ENCODE results near the gene LIN9.
"Not testable (repeated sequence)": the region's sequence is repeated elsewhere in the genome, so short reads cannot be mapped to it uniquely, and the experiment has no call there.

Gene LIN9

GRCh38 chr1:226276077-226276682, 32.8 kb downstream of the LIN9 start:
- H3K4me1 Mint-ChIP-seq = peaks cover 6 to 9% of the 10 kb centered on the region in 2 donors
- peaks cover 5 to 14% of the 10 kb centered on the region in 2 donors for H3K36me3 Mint-ChIP-seq
- DNase-seq (no peak), ATAC-seq (replicated peaks) (no peak)
- H3K27me3 Mint-ChIP-seq = no peaks in the 10 kb centered on the region
- no peak overlapping the region for H3K4me3 Mint-ChIP-seq
- H3K27ac Mint-ChIP-seq = no peak overlapping the region
- H3K9me3 Mint-ChIP-seq = no peaks in the 10 kb centered on the region

- ATAC-seq (replicated peaks) (no peak), DNase-seq (no peak)
- no peak overlapping the region for H3K27ac Mint-ChIP-seq
- no peaks in the 10 kb centered on the region for H3K4me1 Mint-ChIP-seq
- H3K36me3 Mint-ChIP-seq = peaks cover 8 to 14% of the 10 kb centered on the region in 2 donors
- H3K9me3 Mint-ChIP-seq = no peaks in the 10 kb centered on the region
- H3K4me3 Mint-ChIP-seq = no peak overlapping the region
- no peaks in the 10 kb centered on the region for H3K27me3 Mint-ChIP-seq
Measured at GRCh38 chr1:226274138-226274537, 34.8 kb downstream of the LIN9 start.

DNA sequence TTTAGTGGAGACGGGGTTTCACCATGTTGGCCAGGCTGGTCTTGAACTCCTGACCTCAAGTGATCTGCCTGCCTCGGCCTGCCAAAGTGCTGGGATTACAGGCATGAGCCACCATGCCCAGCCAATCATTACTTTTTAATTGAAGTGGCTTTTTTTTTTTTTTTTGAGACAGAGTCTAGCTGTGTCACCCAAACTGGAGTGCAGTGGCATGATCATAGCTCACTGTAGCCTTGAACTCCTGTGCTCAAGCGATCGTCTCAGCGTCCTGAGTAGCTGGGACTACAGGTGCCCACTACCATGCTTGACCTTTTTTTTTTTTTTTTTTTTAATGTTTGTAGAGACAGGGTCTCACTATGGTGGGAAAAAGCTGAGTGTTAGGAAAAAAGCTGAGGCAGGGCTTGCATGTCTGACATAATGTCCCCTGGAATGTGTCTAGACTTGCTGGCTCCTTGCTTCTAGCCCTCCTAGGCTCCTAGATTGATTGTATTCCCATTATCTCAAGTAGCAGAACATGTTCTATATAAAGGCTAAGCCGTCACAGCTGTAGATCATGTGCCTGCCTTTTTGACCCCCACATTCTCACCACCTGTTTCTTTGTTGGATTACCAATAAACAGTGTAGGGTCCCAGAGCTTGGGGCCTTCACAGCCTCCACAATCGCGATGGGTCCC, 36.6 kb downstream of the LIN9 start:
- H3K27me3 Mint-ChIP-seq; H3K4me3 Mint-ChIP-seq; H3K9me3 Mint-ChIP-seq; DNase-seq; ATAC-seq (replicated peaks); H3K4me1 Mint-ChIP-seq; H3K27ac Mint-ChIP-seq: not testable (repeated sequence)
- peaks cover 8 to 12% of the 10 kb centered on the region in 2 donors for H3K36me3 Mint-ChIP-seq

DNA sequence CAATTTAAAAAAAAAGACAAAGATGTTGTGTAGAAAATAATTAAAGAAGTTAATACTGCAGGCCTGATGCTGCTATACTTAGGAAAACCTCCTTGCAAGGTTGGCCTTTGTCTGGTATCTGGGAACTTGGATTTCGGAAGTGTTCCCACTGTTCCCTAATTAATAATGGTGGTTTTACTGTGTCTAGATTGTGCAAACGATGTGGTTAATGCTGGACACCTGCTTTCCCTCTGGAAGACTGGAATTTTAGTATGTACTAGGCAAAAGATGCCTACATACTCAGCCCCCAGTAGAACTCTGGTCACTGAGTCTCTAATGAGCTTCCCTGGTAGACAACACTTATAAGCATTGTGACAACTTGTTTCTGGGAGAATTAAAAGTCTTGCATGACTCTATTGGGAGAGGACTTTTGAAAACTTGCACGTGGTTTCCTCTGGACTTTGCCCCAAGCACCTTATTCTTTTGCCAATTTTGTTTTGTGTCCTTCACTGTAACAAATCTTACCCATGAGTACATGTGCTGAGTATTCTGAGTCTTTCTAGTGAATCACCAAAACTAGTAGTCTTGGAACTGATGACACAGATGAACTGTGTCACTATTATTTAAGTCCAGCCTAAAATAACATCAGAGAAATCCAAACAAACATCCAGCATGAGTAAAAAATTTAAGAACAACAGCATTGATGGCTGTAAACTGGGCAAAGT, 40.4 kb downstream of the LIN9 start:
- Mint-ChIP-seq H3K4me3 (no peak overlapping the region), H3K27ac (no peak overlapping the region), H3K27me3 (no peaks in the 10 kb centered on the region), H3K4me1 (no peaks in the 10 kb centered on the region), H3K9me3 (no peaks in the 10 kb centered on the region), H3K36me3 (peaks cover 3 to 5% of the 10 kb centered on the region in 2 donors)
- no peak for DNase-seq
- ATAC-seq (replicated peaks) = no peak

GRCh38 chr1:226261818-226262217, 47.1 kb downstream of the LIN9 start:
- Mint-ChIP-seq H3K4me1 (no peaks in the 10 kb centered on the region), H3K4me3 (no peak overlapping the region), H3K27me3 (no peaks in the 10 kb centered on the region), H3K36me3 (peaks cover 32 to 40% of the 10 kb centered on the region in 2 donors), H3K9me3 (peaks cover 4 to 8% of the 10 kb centered on the region in 2 donors), H3K27ac (no peak overlapping the region)
- no peak for DNase-seq
- no peak for ATAC-seq (replicated peaks)

- peaks cover 18 to 23% of the 10 kb centered on the region in 2 donors for H3K36me3 Mint-ChIP-seq
- ATAC-seq (replicated peaks) (no peak), DNase-seq (no peak)
- no peak overlapping the region for H3K4me3 Mint-ChIP-seq
- no peaks in the 10 kb centered on the region for H3K27me3 Mint-ChIP-seq
- H3K4me1 Mint-ChIP-seq = no peaks in the 10 kb centered on the region
- H3K9me3 Mint-ChIP-seq = peaks cover 4% of the 10 kb centered on the region in 2 donors
- no peak overlapping the region for H3K27ac Mint-ChIP-seq
Measured at GRCh38 chr1:226255380-226255779, 53.6 kb downstream of the LIN9 start.

DNA sequence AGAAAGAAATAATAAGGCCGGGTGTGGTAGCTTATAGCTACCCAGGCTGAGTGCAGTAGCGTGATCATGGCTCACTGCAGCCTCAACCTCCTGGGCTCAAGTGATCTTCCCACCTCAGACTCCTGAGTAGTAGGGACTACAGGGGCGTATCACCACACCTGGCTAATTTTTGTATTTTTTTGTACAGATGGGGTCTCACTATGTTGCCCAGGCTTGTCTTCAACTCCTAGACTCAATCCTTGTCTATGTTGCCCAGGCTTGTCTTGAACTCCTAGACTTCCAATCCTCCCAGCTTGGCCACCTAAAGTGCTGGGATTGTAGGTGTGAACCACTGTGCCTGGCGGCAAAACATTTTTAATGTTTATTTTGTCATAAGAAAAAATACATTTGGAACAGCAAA, 55.0 kb downstream of the LIN9 start:
- peaks cover 7 to 11% of the 10 kb centered on the region in 2 donors for H3K36me3 Mint-ChIP-seq
- no peaks in the 10 kb centered on the region for H3K27me3 Mint-ChIP-seq
- DNase-seq = no peak
- no peak overlapping the region for H3K27ac Mint-ChIP-seq
- no peak overlapping the region for H3K4me3 Mint-ChIP-seq
- no peaks in the 10 kb centered on the region for H3K9me3 Mint-ChIP-seq
- no peaks in the 10 kb centered on the region for H3K4me1 Mint-ChIP-seq
- ATAC-seq (replicated peaks) = no peak

DNA sequence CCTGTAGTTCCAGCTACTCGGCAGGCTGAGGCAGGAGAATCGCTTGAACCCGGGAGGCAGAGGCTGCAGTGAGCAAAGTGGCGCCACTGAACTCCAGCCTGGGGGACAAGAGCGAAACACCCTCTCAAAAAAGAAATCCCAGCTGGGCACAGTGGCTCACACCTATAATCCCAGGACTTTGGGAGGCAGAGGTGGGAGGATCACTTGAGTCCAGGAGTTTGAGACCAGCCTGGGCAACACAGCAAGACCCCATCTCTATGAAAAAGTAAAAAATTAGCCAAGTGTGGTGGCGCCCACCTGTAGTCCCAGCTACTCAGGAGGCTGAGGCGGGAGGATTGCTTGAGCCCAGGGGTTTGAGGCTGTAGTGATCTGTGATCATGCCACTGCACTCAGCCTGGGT, 56.1 kb downstream of the LIN9 start:
- H3K36me3 Mint-ChIP-seq = peaks cover 6 to 11% of the 10 kb centered on the region in 2 donors
- not testable (repeated sequence) for H3K27me3 Mint-ChIP-seq; ATAC-seq (replicated peaks); H3K4me1 Mint-ChIP-seq; DNase-seq; H3K9me3 Mint-ChIP-seq; H3K4me3 Mint-ChIP-seq; H3K27ac Mint-ChIP-seq

DNA sequence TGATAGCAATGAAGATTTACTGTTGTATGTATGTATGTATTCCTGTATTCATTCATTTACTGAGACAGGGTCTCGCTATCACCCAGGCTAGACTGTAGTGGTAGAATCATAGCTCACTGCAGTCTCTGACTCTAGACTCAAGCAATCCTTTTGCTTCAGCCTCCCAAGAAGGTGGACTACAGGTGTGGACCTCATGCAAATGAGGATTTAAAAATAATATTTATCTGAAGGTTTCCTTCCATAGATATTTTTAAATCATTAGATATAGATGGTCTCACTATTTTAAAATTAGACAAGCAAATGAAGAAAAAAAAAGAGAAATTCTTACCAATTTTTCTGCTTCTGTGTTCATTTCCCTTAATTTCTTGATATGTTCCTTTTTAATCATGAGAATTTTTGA, 58.5 kb downstream of the LIN9 start:
- Mint-ChIP-seq H3K9me3 (no peaks in the 10 kb centered on the region), H3K4me1 (peaks cover 0 to 2% of the 10 kb centered on the region in 2 donors), H3K27me3 (no peaks in the 10 kb centered on the region), H3K4me3 (no peak overlapping the region), H3K36me3 (peaks cover 9 to 19% of the 10 kb centered on the region in 2 donors), H3K27ac (no peak overlapping the region)
- DNase-seq = no peak
- ATAC-seq (replicated peaks) = no peak

DNA sequence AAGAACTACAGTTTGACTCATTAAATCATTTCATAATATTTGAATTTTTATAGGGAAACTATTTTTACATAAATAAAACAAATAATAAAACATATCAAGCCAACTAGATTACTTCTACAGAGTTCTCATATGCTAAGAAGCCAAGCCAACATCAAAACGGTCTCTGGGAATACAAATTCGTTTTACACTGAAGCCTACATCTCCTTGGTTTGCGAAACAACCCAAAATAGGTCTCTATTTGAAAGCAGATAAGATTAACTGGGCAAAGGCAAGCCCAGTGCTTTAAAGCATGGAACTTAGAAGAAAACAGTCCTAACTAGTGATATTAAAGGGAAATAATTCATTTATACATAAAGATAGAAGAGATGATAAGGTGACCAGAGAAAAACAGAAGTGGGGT, 60.2 kb downstream of the LIN9 start:
- no peak for DNase-seq
- Mint-ChIP-seq H3K4me1 (peaks cover 0 to 2% of the 10 kb centered on the region in 2 donors), H3K27me3 (no peaks in the 10 kb centered on the region), H3K9me3 (no peaks in the 10 kb centered on the region), H3K4me3 (no peak overlapping the region), H3K36me3 (peaks cover 7 to 19% of the 10 kb centered on the region in 2 donors), H3K27ac (no peak overlapping the region)
- ATAC-seq (replicated peaks) = no peak

DNA sequence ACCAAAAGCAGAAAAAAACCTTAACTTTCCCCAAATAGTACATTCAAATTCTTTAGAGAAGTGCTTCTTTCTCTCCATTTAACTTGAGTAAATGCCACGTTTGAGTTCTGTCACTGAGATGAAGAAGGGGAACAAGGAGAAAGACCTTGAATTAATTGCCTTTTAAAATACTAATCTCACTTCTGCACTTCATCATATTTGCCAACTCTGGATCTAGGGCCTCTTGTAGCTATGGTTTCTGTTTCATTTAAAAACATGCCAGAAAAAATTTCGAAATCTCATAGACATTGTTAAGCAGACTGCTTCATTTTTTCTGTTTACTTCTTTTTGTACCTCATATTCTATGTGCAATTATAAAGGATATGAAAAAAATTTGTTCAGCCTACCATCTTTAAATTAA, 60.9 kb downstream of the LIN9 start:
- DNase-seq = no peak
- H3K4me1 Mint-ChIP-seq = peaks cover 0 to 2% of the 10 kb centered on the region in 2 donors

DNA sequence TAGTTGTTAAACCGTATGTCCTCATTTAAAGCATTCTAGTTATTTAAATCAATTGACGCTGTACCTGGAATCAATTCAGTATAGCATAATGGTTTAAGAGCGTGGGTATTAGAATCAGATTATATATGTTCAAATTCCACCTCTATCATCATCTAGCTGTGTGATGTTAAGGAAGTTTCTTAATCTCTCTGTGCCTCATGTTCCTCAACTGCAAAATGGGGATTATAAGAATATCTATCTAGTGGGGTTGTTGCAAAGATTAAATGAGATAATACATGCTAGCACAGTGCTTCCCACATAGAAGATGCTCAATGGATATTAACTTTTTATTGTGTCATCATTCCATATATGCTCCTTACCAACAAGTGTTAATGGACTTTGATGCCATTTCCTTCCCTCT, 69.5 kb downstream of the LIN9 start:
- no peak overlapping the region for H3K27ac Mint-ChIP-seq
- no peak overlapping the region for H3K4me3 Mint-ChIP-seq
- no peaks in the 10 kb centered on the region for H3K9me3 Mint-ChIP-seq
- no peak for ATAC-seq (replicated peaks)
- no peaks in the 10 kb centered on the region for H3K4me1 Mint-ChIP-seq
- no peak for DNase-seq
- peaks cover 10 to 15% of the 10 kb centered on the region in 2 donors for H3K36me3 Mint-ChIP-seq
- no peaks in the 10 kb centered on the region for H3K27me3 Mint-ChIP-seq

More for the DNA sequence above, 60.9 kb downstream of the LIN9 start:
- Mint-ChIP-seq H3K9me3 (no peaks in the 10 kb centered on the region), H3K36me3 (peaks cover 7 to 19% of the 10 kb centered on the region in 2 donors), H3K27ac (peak overlapping the region; percentile 20), H3K4me3 (no peak overlapping the region), H3K27me3 (no peaks in the 10 kb centered on the region)
- peak; percentile 42 to 69 for ATAC-seq (replicated peaks)

- Mint-ChIP-seq H3K36me3 (peaks cover 10 to 15% of the 10 kb centered on the region in 2 donors), H3K27me3 (no peaks in the 10 kb centered on the region), H3K9me3 (no peaks in the 10 kb centered on the region), H3K27ac (no peak overlapping the region), H3K4me3 (no peak overlapping the region), H3K4me1 (peaks cover 0 to 5% of the 10 kb centered on the region in 2 donors)
- ATAC-seq (replicated peaks) (no peak), DNase-seq (no peak)
Measured at GRCh38 chr1:226236826-226237225, 72.1 kb downstream of the LIN9 start.

- no peaks in the 10 kb centered on the region for H3K9me3 Mint-ChIP-seq
- H3K4me3 Mint-ChIP-seq = no peak overlapping the region
Measured at GRCh38 chr1:226233806-226234205, 75.2 kb downstream of the LIN9 start.

DNA sequence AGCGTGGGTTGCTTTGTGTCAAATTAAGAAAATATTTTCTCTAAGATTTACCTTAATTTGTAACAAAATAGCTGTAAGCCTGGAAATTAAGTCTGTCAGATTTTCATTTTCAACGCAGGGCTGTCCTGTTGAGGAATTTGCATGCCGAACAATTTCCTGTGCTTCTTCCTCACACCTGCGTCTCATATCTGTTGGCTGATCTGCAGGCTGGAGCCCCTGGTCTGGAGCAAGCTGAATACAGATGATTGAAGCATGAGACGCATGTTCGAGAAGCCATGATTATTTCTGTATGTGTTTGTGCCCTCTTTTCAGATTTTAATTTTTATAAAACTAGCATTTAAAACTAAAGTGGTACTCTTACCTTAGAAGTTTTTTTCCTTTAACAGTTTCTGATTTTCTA, 75.7 kb downstream of the LIN9 start:
- ATAC-seq (replicated peaks) (no peak), DNase-seq (no peak)
- Mint-ChIP-seq H3K9me3 (no peaks in the 10 kb centered on the region), H3K27ac (no peak overlapping the region), H3K36me3 (peaks cover 10 to 20% of the 10 kb centered on the region in 2 donors), H3K27me3 (no peaks in the 10 kb centered on the region), H3K4me3 (no peak overlapping the region), H3K4me1 (peaks cover 0 to 5% of the 10 kb centered on the region in 2 donors)

More at GRCh38 chr1:226233806-226234205, 75.2 kb downstream of the LIN9 start:
- H3K27ac Mint-ChIP-seq = no peak overlapping the region
- H3K4me1 Mint-ChIP-seq = peaks cover 0 to 5% of the 10 kb centered on the region in 2 donors
- no peak for DNase-seq
- no peaks in the 10 kb centered on the region for H3K27me3 Mint-ChIP-seq
- no peak for ATAC-seq (replicated peaks)
- H3K36me3 Mint-ChIP-seq = peaks cover 11 to 22% of the 10 kb centered on the region in 2 donors
